GM12878 (cell line): ENCODE measurements around the gene NR6A1. TPM values are rescaled to one million over a fixed set of nuclear protein-coding genes. Genes with fewer than 3 reads are reported as not detected.

Experiments
- ATAC-seq: fragments of 200-7000 bp; cut with Tn5 transposase; 3 replicates; pipeline ENCODE4 v1.9.1; 2020; ENCODE audit warnings: mild to moderate bottlenecking, moderate library complexity
- BruUV-seq: library from RNA; stranded (reverse); fragments of 400-500 nt; replicated peaks from 2 replicates; lab custom pipeline; 2021; lab: Mats Ljungman, UMichigan
- CTCF ChIA-PET: fragments of 300-600 bp; sonication (Branson Sonifier 250); formaldehyde crosslinking; extraction: SDS; loops from one replicate; lab custom pipeline; 2021; ENCODE audit warnings: inconsistent platforms; lab: Yijun Ruan, JAX
- POLR2A ChIA-PET: fragments of 350-600 bp; formaldehyde crosslinking; extraction: SDS; loops from one replicate; lab custom pipeline; 2021; ENCODE audit warnings: inconsistent platforms; lab: Charles Lee
- RAD21 ChIA-PET: fragments of 300-600 bp; sonication (Branson Sonifier 250); formaldehyde crosslinking; loops from one replicate; lab custom pipeline; 2023; ENCODE audit warnings: antibody characterized with exemption; ENCODE audit not compliant: unreplicated experiment; lab: Charles Lee
- SMC1A ChIA-PET: fragments of 300-600 bp; sonication (Branson Sonifier 250); formaldehyde crosslinking; loops from one replicate; lab custom pipeline; 2023; ENCODE audit not compliant: unreplicated experiment, uncharacterized antibody; lab: Charles Lee
- DNase-seq: peaks from one replicate; pipeline ENCODE4 v3.0.0-alpha.2; 2011; ENCODE audit warnings: low read depth, low spot score
- FAIRE-seq: peaks from 3 replicates; lab custom pipeline; 2011; peaks lifted over from hg19 to GRCh38; lab: Jason Lieb, UNC
- H2AFZ ChIP-seq: 2 replicates; pipeline ENCODE4 v1.6.0; 2011; ENCODE audit warnings: low read depth, low read length, control low read depth; ENCODE audit not compliant: control insufficient read depth
- H3K27ac ChIP-seq: 2 replicates; pipeline ENCODE4 v1.5.1; 2011; ENCODE audit warnings: control low read depth; ENCODE audit not compliant: control insufficient read depth, insufficient read depth
- H3K27me3 ChIP-seq, 2 experiments: replicated peaks in 1 of 2; 2 replicates each; pipeline versions ENCODE4 v1.6.0 to v1.6.1; 2011; ENCODE audit warnings: low read length in 1 of 2; ENCODE audit not compliant: control insufficient read depth in 2 of 2, insufficient read depth in 2 of 2
- H3K36me3 ChIP-seq, 2 experiments: 2 replicates each; pipeline ENCODE4 v1.5.1; 2011; ENCODE audit warnings: low read length in 1 of 2; ENCODE audit not compliant: control insufficient read depth in 2 of 2, insufficient read depth in 2 of 2
- H3K4me1 ChIP-seq: 2 replicates; pipeline ENCODE4 v1.6.1; 2011; ENCODE audit warnings: mild to moderate bottlenecking, low read length, moderate library complexity, mixed read lengths; ENCODE audit not compliant: control insufficient read depth, insufficient read depth
- H3K4me2 ChIP-seq: 2 replicates; pipeline ENCODE4 v1.6.0; 2011; ENCODE audit warnings: control low read depth; ENCODE audit not compliant: control insufficient read depth, insufficient read depth
- H3K4me3 ChIP-seq: fragments of 200-600 bp; sonication (generic); 2 replicates; pipeline ENCODE4 v1.5.1; 2016
- H3K79me2 ChIP-seq: 2 replicates; pipeline ENCODE4 v1.6.0; 2011; ENCODE audit warnings: low read length; ENCODE audit not compliant: control insufficient read depth, insufficient read depth
- H3K9ac ChIP-seq: 2 replicates; pipeline ENCODE4 v1.8.0; 2011; ENCODE audit warnings: low read length, control low read depth, mixed read lengths; ENCODE audit not compliant: control insufficient read depth, insufficient read depth
- H3K9me3 ChIP-seq: replicated peaks from 3 replicates; pipeline ENCODE4 v1.5.1; 2011; ENCODE audit warnings: mild to moderate bottlenecking, low read length; ENCODE audit not compliant: control insufficient read depth, insufficient read depth
- H4K20me1 ChIP-seq: 2 replicates; pipeline ENCODE4 v1.6.0; 2011; ENCODE audit not compliant: control insufficient read depth, insufficient read depth
- MXI1 ChIP-seq: fragments of 150-350 bp; IDR thresholded peaks from 2 replicates; pipeline ENCODE4 v1.6.1; 2011; ENCODE audit warnings: low read depth, mild to moderate bottlenecking, inconsistent platforms, low read length, improper control_type of control experiment
- RB1 ChIP-seq: fragments of 450-650 bp; formaldehyde crosslinking; IDR thresholded peaks from 2 replicates; pipeline ENCODE4 v1.6.1; 2017; ENCODE audit warnings: mild to moderate bottlenecking, borderline replicate concordance
- SIN3A ChIP-seq: IDR thresholded peaks from 2 replicates; pipeline ENCODE4 v1.6.1; 2012; ENCODE audit warnings: low read depth, low read length, improper control_type of control experiment
- TBL1XR1 ChIP-seq: IDR thresholded peaks from 2 replicates; pipeline ENCODE4 v1.6.1; 2012; ENCODE audit warnings: low read depth, low read length, improper control_type of control experiment
- ZNF384 ChIP-seq: IDR thresholded peaks from 2 replicates; pipeline ENCODE4 v1.6.1; 2012; ENCODE audit warnings: low read depth, mild to moderate bottlenecking, low read length, improper control_type of control experiment, borderline replicate concordance
- WGBS: methylation state at CpG from one replicate; pipeline ENCODE4 v1.1.6; 2016; ENCODE audit warnings: low lambda C conversion rate; ENCODE audit not compliant: insufficient replicate concordance, insufficient coverage; ENCODE audit errors: missing lambda C conversion rate; 5-methylcytosine and 5-hydroxymethylcytosine counted together
- in situ Hi-C: fragments of 300-500 bp; cut with MboI; formaldehyde crosslinking; loops from 9 replicates; pipeline ENCODE4 v1.14.3; 2018; ENCODE audit warnings: mixed read lengths
- intact Hi-C: fragments of 100-400 bp; cut with micrococcal nuclease; formaldehyde crosslinking; loops from one replicate; pipeline ENCODE4 v1.14.2; 2022; ENCODE audit not compliant: unreplicated experiment
- polyA plus RNA-seq, 11 experiments: library from polyadenylated mRNA; depleted of rRNA in 4 of 11; unstranded in 6 of 11; stranded (reverse) in 5 of 11; fragments of >200 nt; fragmentation: Nextera tagmentation in 4 of 11; fragmentation: Illumina TruSeq in 1 of 11; extraction: Ambion mirVana in 4 of 11; extraction: Trizol in 1 of 11; gene quantifications; 1 replicate in 1 of 11; 2 replicates in 10 of 11; pipeline versions ENCODE4 v1.2.1 to v1.2.3, GENCODE V29; 2011 to 2016; ENCODE audit warnings: inconsistent platforms in 2 of 11, missing spikeins in 2 of 11, low read depth in 1 of 11
- total RNA-seq, 4 experiments: library from RNA; depleted of rRNA in 3 of 4; stranded (reverse); fragments of >200 nt in 3 of 4; fragmentation: Illumina TruSeq in 1 of 4; extraction: Trizol in 1 of 4; gene quantifications; 2 replicates each; pipeline versions ENCODE4 v1.2.1 to v1.2.3, GENCODE V29; 2013 to 2021
- TF ChIP-seq, protein P1 (sequence below): IDR thresholded peaks from 2 replicates; pipeline ENCODE4 v1.6.1; 2012; ENCODE audit warnings: low read depth, low read length, improper control_type of control experiment
- TF ChIP-seq, protein P2 (sequence below): fragments of 450-650 bp; conservative IDR thresholded peaks from 2 replicates; pipeline ENCODE4 v1.6.1; 2017; ENCODE audit warnings: mild to moderate bottlenecking, moderate library complexity

NR6A1 gene
- total and polyA plus RNA-seq, 10 of the 15 experiments (the other 5 are each of a cell fraction or from before 2014, with no cell fraction given): 1.2 to 9.2 (median 4.6) TPM

DNA sequence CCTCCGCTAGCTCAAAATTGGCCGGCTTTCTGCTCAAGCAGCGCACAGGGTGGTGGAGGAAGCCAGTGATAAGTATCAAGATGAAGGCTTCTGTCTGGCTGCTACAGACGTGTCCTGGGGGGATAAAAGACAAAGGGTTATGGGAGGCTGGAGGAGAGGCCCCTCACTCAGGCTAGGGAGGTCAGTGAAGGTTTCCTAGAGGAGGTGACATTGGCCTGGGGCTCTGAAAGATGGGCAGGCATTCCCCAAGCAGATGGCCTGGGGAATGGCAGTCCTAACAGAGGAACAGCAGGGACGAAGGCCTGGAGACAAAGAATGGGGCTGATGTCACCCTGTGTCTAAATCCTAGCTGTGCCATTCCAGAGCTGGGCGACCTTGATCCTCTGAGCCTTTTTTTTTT, 38.1 kb upstream of the NR6A1 start:
- ChIA-PET RAD21 (no interaction called here), POLR2A (interaction anchor here (1.4 kb wide), 1 partner anchor 9 kb away, joined by 3 read pairs; no protein-coding TSS in a partner anchor)

More for the DNA sequence above, 38.1 kb upstream of the NR6A1 start:
- H3K4me3 ChIP-seq: no peak overlapping the region
- no peak for FAIRE-seq
- BruUV-seq: no TSS peak
- intact Hi-C loops: no loop called here
- H3K79me2 ChIP-seq: no peaks in the 10 kb centered on the region
- TF ChIP-seq ZNF384 (no peak), RB1 (no peak), TBL1XR1 (no peak), SIN3A (no peak), MXI1 (no peak)
- TF ChIP-seq, protein P1, sequence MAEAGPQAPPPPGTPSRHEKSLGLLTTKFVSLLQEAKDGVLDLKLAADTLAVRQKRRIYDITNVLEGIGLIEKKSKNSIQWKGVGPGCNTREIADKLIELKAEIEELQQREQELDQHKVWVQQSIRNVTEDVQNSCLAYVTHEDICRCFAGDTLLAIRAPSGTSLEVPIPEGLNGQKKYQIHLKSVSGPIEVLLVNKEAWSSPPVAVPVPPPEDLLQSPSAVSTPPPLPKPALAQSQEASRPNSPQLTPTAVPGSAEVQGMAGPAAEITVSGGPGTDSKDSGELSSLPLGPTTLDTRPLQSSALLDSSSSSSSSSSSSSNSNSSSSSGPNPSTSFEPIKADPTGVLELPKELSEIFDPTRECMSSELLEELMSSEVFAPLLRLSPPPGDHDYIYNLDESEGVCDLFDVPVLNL: no peak
- TF ChIP-seq, protein P2, sequence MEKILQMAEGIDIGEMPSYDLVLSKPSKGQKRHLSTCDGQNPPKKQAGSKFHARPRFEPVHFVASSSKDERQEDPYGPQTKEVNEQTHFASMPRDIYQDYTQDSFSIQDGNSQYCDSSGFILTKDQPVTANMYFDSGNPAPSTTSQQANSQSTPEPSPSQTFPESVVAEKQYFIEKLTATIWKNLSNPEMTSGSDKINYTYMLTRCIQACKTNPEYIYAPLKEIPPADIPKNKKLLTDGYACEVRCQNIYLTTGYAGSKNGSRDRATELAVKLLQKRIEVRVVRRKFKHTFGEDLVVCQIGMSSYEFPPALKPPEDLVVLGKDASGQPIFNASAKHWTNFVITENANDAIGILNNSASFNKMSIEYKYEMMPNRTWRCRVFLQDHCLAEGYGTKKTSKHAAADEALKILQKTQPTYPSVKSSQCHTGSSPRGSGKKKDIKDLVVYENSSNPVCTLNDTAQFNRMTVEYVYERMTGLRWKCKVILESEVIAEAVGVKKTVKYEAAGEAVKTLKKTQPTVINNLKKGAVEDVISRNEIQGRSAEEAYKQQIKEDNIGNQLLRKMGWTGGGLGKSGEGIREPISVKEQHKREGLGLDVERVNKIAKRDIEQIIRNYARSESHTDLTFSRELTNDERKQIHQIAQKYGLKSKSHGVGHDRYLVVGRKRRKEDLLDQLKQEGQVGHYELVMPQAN: no peak
- TF ChIP-seq, all 136 proteins: peak for 0
- CTCF ChIA-PET: interaction anchor here (0.5 to 1.1 kb wide), 2 partner anchors 9 to 353 kb away, joined by 3 read pairs; no protein-coding TSS in a partner anchor
- ATAC-seq (no peak), DNase-seq (no peak)
- no peak overlapping the region for H3K4me2 ChIP-seq
- WGBS: 54% methylated on average over 6 of the region's 6 CpGs
- H3K27me3 ChIP-seq: no peaks in the 10 kb centered on the region
- SMC1A ChIA-PET: no interaction called here
- no peaks in the 10 kb centered on the region for H3K36me3 ChIP-seq
- no peak overlapping the region for H3K27ac ChIP-seq
- in situ Hi-C loops: no loop called here
- no peak overlapping the region for H2AFZ ChIP-seq
- H3K4me1 ChIP-seq: no peaks in the 10 kb centered on the region
- no peaks in the 10 kb centered on the region for H3K9me3 ChIP-seq
- H3K9ac ChIP-seq: no peak overlapping the region
- H4K20me1 ChIP-seq: no peaks in the 10 kb centered on the region
